Endothelial cell of umbilical vein (primary cell): ENCODE data around the gene SUOX. TPM values are rescaled to one million over a fixed set of nuclear protein-coding genes. Genes with fewer than 3 reads are reported as not detected.

ENCODE experiments used
- BruUV-seq: library from RNA; stranded (reverse); fragments of 400-500 nt; replicated peaks from 2 replicates; lab custom pipeline; 2021; lab: Mats Ljungman, UMichigan
- CTCF ChIA-PET: fragments of 300-600, 350-600 bp; sonication (Branson Sonifier 250); formaldehyde crosslinking; loops from one replicate; lab custom pipeline; 2021; ENCODE audit warnings: antibody characterized with exemption, inconsistent platforms; lab: Charles Lee
- POLR2A ChIA-PET: fragments of 300-600, 350-600 bp; sonication (Branson Sonifier 250); formaldehyde crosslinking; loops from one replicate; lab custom pipeline; 2021; ENCODE audit warnings: antibody characterized with exemption, inconsistent platforms; lab: Charles Lee
- DNase-seq: peaks from one replicate; pipeline ENCODE4 v3.0.0-alpha.2; 2011; ENCODE audit warnings: low read depth, low spot score
- FAIRE-seq: peaks from 2 replicates; lab custom pipeline; 2011; peaks lifted over from hg19 to GRCh38; lab: Jason Lieb, UNC
- H2AFZ ChIP-seq: 2 replicates; pipeline ENCODE4 v1.6.0; 2012; ENCODE audit warnings: low read depth, low read length, control low read depth, inconsistent platforms
- H3K27ac ChIP-seq: 2 replicates; pipeline ENCODE4 v1.5.1; 2011; ENCODE audit warnings: low read depth, mild to moderate bottlenecking, control low read depth, low read length, moderate library complexity; ENCODE audit not compliant: insufficient read depth
- H3K27me3 ChIP-seq, 2 experiments: 2 replicates each; pipeline versions ENCODE4 v1.6.0 to v1.6.1; 2011; ENCODE audit warnings: low read length in 2 of 2, mixed read lengths in 1 of 2; ENCODE audit not compliant: control insufficient read depth in 2 of 2, insufficient read depth in 2 of 2
- H3K36me3 ChIP-seq, 2 experiments: 2 replicates in 1 of 2; 3 replicates in 1 of 2; pipeline ENCODE4 v1.5.1; 2011; ENCODE audit warnings: low read length in 2 of 2, mild to moderate bottlenecking in 1 of 2, moderate library complexity in 1 of 2; ENCODE audit not compliant: control insufficient read depth in 2 of 2, insufficient read depth in 2 of 2; ENCODE audit errors: extremely low read depth in 1 of 2
- H3K4me1 ChIP-seq: 3 replicates; pipeline ENCODE4 v1.5.1; 2011; ENCODE audit warnings: mild to moderate bottlenecking, low read length; ENCODE audit not compliant: control insufficient read depth, insufficient read depth; ENCODE audit errors: extremely low read depth
- H3K4me2 ChIP-seq: 2 replicates; pipeline ENCODE4 v1.6.1; 2011; ENCODE audit warnings: low read length, control low read depth, mixed read lengths; ENCODE audit not compliant: insufficient read depth
- H3K4me3 ChIP-seq, 3 experiments: fragments of 200-600 bp in 1 of 3; sonication (generic), shearing (Covaris generic) in 1 of 3; replicated peaks in 1 of 3; 2 replicates each; pipeline ENCODE4 v1.5.1; 2011 to 2016; ENCODE audit warnings: control low read depth in 3 of 3, low read length in 3 of 3, mild to moderate bottlenecking in 2 of 3, inconsistent platforms in 1 of 3, low read depth in 1 of 3, moderate library complexity in 1 of 3; ENCODE audit not compliant: insufficient read depth in 1 of 3
- H3K79me2 ChIP-seq: 2 replicates; pipeline ENCODE4 v1.6.0; 2012; ENCODE audit warnings: low read length, inconsistent platforms; ENCODE audit not compliant: control insufficient read depth, insufficient read depth
- H3K9ac ChIP-seq: replicated peaks from 2 replicates; pipeline ENCODE3; 2011; ENCODE audit warnings: low read length, control low read depth; ENCODE audit not compliant: insufficient read depth; ENCODE audit errors: extremely low read depth
- H3K9me1 ChIP-seq: replicated peaks from 3 replicates; pipeline ENCODE4 v1.6.0; 2011; ENCODE audit warnings: mild to moderate bottlenecking, low read length; ENCODE audit not compliant: control insufficient read depth, insufficient read depth; ENCODE audit errors: extremely low read depth
- H3K9me3 ChIP-seq: replicated peaks from 2 replicates; pipeline ENCODE4 v1.5.1; 2012; ENCODE audit warnings: low read length, inconsistent platforms; ENCODE audit not compliant: control insufficient read depth, insufficient read depth
- H4K20me1 ChIP-seq: replicated peaks from 2 replicates; pipeline ENCODE3; 2011; ENCODE audit warnings: mild to moderate bottlenecking, low read length; ENCODE audit not compliant: control insufficient read depth, insufficient read depth; ENCODE audit errors: extremely low read depth
- EZH2 ChIP-seq: IDR thresholded peaks from 2 replicates; pipeline ENCODE4 v1.6.1; 2012; ENCODE audit warnings: borderline replicate concordance, low read depth, mild to moderate bottlenecking, moderate library complexity, low read length, inconsistent platforms; ENCODE audit not compliant: severe bottlenecking
- FOS ChIP-seq: IDR thresholded peaks from 2 replicates; pipeline ENCODE4 v1.6.1; 2011; ENCODE audit warnings: mild to moderate bottlenecking, low read length, moderate library complexity, borderline replicate concordance; ENCODE audit not compliant: insufficient read depth
- GATA2 ChIP-seq: IDR thresholded peaks from 2 replicates; pipeline ENCODE4 v1.7.0; 2011; ENCODE audit warnings: low read depth, mild to moderate bottlenecking, moderate library complexity, mixed read lengths, low read length; ENCODE audit not compliant: insufficient read length, insufficient read depth
- JUN ChIP-seq: IDR thresholded peaks from 2 replicates; pipeline ENCODE4 v1.6.1; 2011; ENCODE audit warnings: borderline replicate concordance, low read depth; ENCODE audit not compliant: insufficient read length, insufficient read depth
- MYC ChIP-seq: IDR thresholded peaks from one replicate; pipeline ENCODE4 v1.6.1; 2011; ENCODE audit warnings: mild to moderate bottlenecking, low read depth, low read length
- POLR2A ChIP-seq: IDR thresholded peaks from 2 replicates; pipeline ENCODE4 v1.6.1; 2012; ENCODE audit warnings: low read depth, mild to moderate bottlenecking, control low read depth, low read length
- POLR2AphosphoS5 ChIP-seq: IDR thresholded peaks from 2 replicates; pipeline ENCODE4 v1.6.1; 2012; ENCODE audit warnings: low read depth, mild to moderate bottlenecking, control low read depth, low read length, moderate library complexity; ENCODE audit not compliant: insufficient read depth
- dilution Hi-C: fragments of 300-500 bp; cut with MboI; formaldehyde crosslinking; loops from one replicate; pipeline ENCODE4 v1.15.0; 2019; ENCODE audit warnings: low sequenced_read_pairs; ENCODE audit not compliant: extremely low pct_ligation_motif_present
- intact Hi-C: fragments of 100-400 bp; cut with micrococcal nuclease; formaldehyde crosslinking; loops from one replicate; pipeline ENCODE4 v1.10.0; 2022
- polyA plus RNA-seq, 4 experiments: library from polyadenylated mRNA; depleted of rRNA in 3 of 4; stranded (reverse) in 3 of 4; unstranded in 1 of 4; fragments of >200 nt; gene quantifications; 2 replicates each; pipeline versions ENCODE4 v1.2.1 to v1.2.3, GENCODE V29; 2011 to 2012; ENCODE audit warnings: missing spikeins in 1 of 4
- total RNA-seq: library from RNA; stranded (reverse); gene quantifications from 2 replicates; pipeline ENCODE4 v1.2.3, GENCODE V29; 2021
- TF ChIP-seq, protein P1 (sequence below): IDR thresholded peaks from 2 replicates; pipeline ENCODE4 v1.6.1; 2011; ENCODE audit not compliant: insufficient read depth, insufficient read length
- TF ChIP-seq, protein P2 (sequence below), 2 donors: IDR thresholded peaks; 1 replicate in 1 of 2; 2 replicates in 1 of 2; pipeline ENCODE4 v1.5.1; 2011; ENCODE audit warnings: low read length in 2 of 2, mild to moderate bottlenecking in 2 of 2, moderate library complexity in 2 of 2, control low read depth in 1 of 2, inconsistent platforms in 1 of 2, low read depth in 1 of 2; ENCODE audit not compliant: insufficient read depth in 1 of 2; ENCODE audit errors: extremely low read depth in 1 of 2

SUOX gene
- total and polyA plus RNA-seq, 2 donors (not counting 3 experiments of a cell fraction or from before 2014, with no cell fraction given): 24.3 to 31.4 TPM

DNA sequence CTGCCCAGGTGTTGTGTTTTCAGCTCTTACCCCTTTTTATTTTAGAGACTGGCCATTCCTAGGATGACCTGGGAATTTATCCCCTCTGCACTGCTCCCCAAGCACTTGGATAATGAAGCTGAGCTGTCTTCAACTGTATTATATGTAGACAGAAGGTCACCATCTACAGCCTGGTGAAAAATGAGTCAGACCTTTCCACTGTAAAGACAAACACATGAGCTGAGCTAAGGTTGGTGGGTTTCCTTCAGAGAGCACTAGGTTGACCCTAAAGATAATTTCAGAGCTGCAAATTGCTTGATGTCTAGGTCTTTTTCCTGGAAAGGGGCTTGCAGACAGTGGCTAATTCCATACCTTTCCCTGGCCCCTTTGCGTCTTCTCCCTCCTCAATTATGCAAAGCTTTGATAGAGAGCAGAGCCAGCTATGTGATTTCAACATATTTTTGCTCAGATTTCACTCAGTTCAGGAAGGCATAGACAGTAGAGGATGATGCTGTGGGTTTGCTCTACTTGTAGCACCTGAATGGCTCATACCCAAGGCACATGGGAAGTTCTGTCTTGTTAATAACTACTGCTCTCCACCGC, 14.5 kb downstream of the SUOX start:
- H3K9me3 ChIP-seq: no peaks in the 10 kb centered on the region
- H3K27ac ChIP-seq: no peak overlapping the region
- FAIRE-seq: no peak
- DNase-seq: no peak
- H3K79me2 ChIP-seq: no peaks in the 10 kb centered on the region
- H2AFZ ChIP-seq: no peak overlapping the region
- no peak overlapping the region for H3K4me3 ChIP-seq
- no peaks in the 10 kb centered on the region for H3K9me1 ChIP-seq
- no peaks in the 10 kb centered on the region for H4K20me1 ChIP-seq
- no peaks in the 10 kb centered on the region for H3K36me3 ChIP-seq
- ChIA-PET CTCF (interaction anchor here (1.1 to 1.4 kb wide), 3 partner anchors 14 to 18 kb away, joined by 3 to 8 read pairs (median 6); partner anchors contain the start of gene SUOX), POLR2A (no interaction called here)
- no peak overlapping the region for H3K4me2 ChIP-seq
- no peaks in the 10 kb centered on the region for H3K27me3 ChIP-seq
- H3K9ac ChIP-seq: no peak overlapping the region
- dilution Hi-C loops: no loop called here
- BruUV-seq: no TSS peak
- TF ChIP-seq, protein P1, sequence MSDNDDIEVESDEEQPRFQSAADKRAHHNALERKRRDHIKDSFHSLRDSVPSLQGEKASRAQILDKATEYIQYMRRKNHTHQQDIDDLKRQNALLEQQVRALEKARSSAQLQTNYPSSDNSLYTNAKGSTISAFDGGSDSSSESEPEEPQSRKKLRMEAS: no peak
- TF ChIP-seq, protein P2, sequence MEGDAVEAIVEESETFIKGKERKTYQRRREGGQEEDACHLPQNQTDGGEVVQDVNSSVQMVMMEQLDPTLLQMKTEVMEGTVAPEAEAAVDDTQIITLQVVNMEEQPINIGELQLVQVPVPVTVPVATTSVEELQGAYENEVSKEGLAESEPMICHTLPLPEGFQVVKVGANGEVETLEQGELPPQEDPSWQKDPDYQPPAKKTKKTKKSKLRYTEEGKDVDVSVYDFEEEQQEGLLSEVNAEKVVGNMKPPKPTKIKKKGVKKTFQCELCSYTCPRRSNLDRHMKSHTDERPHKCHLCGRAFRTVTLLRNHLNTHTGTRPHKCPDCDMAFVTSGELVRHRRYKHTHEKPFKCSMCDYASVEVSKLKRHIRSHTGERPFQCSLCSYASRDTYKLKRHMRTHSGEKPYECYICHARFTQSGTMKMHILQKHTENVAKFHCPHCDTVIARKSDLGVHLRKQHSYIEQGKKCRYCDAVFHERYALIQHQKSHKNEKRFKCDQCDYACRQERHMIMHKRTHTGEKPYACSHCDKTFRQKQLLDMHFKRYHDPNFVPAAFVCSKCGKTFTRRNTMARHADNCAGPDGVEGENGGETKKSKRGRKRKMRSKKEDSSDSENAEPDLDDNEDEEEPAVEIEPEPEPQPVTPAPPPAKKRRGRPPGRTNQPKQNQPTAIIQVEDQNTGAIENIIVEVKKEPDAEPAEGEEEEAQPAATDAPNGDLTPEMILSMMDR (IDR thresholded peaks at IDR 0.05; ENCODE audit: extremely low read depth in 1 of 2, insufficient read depth in 1 of 2, low read depth in 1 of 2, low read length in 2 of 2): no peak
- no peak for TF ChIP-seq POLR2A
- no peak for TF ChIP-seq JUN
- TF ChIP-seq EZH2: no peak
- no peak for TF ChIP-seq GATA2
- no peak for TF ChIP-seq POLR2AphosphoS5
- TF ChIP-seq MYC: no peak
- TF ChIP-seq FOS: no peak
- H3K4me1 ChIP-seq: peaks cover 2% of the 10 kb centered on the region
- intact Hi-C loops: no loop called here
